NCI-H345 treated with DMSO at 0.1 percent for 48 hours (cell line): Measurements from ENCODE around the gene ATF6.
"Not testable (repeated sequence)": the region's sequence is repeated elsewhere in the genome, so short reads cannot be mapped to it uniquely, and the experiment has no call there.

Experiments
- DNase-seq: peaks from one replicate; lab custom pipeline; 2025; ENCODE audit not compliant: unreplicated experiment; lab: John Stamatoyannopoulos, UW

The ATF6 gene, protein sequence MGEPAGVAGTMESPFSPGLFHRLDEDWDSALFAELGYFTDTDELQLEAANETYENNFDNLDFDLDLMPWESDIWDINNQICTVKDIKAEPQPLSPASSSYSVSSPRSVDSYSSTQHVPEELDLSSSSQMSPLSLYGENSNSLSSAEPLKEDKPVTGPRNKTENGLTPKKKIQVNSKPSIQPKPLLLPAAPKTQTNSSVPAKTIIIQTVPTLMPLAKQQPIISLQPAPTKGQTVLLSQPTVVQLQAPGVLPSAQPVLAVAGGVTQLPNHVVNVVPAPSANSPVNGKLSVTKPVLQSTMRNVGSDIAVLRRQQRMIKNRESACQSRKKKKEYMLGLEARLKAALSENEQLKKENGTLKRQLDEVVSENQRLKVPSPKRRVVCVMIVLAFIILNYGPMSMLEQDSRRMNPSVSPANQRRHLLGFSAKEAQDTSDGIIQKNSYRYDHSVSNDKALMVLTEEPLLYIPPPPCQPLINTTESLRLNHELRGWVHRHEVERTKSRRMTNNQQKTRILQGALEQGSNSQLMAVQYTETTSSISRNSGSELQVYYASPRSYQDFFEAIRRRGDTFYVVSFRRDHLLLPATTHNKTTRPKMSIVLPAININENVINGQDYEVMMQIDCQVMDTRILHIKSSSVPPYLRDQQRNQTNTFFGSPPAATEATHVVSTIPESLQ

DNA sequence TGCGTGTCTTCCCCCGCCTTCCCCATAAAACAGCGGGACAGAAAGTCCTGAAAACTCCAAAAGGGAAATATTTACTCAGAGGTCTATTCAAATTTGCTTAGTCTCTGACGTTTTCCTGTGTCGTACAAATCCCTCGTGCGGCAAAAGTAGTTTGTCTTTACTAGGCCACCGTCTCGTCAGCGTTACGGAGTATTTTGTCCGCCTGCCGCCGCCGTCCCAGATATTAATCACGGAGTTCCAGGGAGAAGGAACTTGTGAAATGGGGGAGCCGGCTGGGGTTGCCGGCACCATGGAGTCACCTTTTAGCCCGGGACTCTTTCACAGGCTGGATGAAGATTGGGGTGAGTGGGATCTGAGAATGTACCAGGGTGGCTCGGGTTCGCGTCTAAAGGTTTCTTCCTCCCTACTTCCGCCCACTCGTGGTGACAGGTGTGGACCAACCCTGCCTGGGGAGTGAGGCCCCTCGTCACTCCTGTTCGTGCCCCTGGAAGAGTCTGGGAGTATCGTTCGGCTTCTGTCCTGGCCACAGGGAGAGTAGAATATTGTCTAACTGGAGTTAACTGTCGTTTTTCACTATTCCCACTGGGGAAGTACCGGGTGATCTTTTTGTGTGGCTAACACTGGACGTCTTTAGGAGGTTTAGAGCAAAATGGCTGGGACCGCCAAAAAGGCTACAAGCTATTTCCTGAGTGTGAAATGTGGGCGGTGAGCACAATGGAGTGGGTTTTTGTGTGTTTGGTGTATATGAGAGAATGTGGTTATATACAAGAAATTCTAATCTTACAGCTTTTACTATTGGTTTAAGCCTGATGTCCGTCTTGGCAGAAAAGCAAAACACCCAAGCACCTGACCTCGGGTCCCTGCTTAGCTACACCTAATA, at the start of gene ATF6:
Gene ATF6, plus strand, starts transcription at position 219 of the 880 bp plus-strand sequence. Its CDS starts 41 bp downstream, at position 260.
- DNase-seq = peak; percentile 80

DNA sequence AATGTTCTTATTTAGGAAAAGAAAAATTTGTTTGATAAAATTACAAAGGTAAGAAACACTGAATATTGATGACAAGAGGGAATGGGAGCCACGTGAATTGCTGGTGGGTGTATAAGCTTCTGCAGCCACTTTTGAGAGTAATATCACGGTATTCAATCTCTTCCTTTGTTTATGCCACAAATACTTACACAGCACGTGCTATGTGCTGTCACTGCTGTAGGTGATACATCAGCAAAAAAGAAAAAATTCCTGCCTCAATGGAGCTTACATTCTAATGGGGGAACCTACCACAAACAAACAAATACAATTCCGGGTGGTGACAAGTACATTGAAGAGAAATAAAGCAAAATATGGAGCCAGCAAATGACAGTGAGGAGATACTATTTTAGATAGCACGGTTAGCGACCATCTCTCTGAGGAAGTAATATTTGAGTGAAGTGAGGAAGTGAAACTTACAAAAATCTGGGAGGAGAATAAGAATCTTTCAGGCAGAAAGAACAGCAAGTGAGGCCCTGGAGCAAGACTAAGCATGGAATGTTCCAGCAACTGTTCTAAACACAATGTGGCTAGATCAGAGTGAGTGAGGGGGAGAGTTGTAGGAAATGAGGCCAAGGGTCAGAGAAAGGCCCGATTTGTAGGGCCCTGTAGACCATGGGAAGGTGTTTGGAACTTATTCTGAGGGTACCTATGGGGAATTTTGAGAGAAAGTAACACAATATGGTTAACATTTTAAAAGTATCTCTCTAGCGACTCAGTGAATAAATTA, 47.4 kb upstream of the ATF6 start:
- DNase-seq = no peak

GRCh38 chr1:161719325-161719611, 46.9 kb upstream of the ATF6 start:
- DNase-seq = no peak

DNA sequence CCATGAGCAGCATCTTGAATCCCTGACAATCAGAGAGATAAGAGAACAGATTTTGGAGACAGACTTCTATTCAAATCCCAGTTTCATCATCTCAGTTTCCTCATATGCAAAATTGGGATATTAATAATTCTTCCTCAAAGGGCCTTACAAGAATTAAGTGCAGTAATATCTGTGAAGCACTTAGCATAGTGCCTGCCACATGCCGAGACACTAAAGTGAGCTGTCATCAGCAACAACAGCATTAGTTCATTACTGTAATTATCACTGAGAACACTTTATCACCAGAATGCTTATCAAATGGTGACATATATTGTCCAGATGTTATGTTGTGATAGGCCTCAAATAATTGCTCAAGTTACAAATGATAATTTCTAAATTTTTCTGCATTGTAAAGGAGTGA, 45.7 kb upstream of the ATF6 start:
- DNase-seq = no peak

GRCh38 chr1:161720956-161721737, 45.0 kb upstream of the ATF6 start, which contains the start of gene FCRLB:
Gene FCRLB, plus strand, starts transcription at chr1:161721544. Its CDS starts 1,129 bp downstream, at chr1:161722673.
- DNase-seq = no peak

GRCh38 chr1:161721738-161722343, 44.3 kb upstream of the ATF6 start:
- DNase-seq = no peak

DNA sequence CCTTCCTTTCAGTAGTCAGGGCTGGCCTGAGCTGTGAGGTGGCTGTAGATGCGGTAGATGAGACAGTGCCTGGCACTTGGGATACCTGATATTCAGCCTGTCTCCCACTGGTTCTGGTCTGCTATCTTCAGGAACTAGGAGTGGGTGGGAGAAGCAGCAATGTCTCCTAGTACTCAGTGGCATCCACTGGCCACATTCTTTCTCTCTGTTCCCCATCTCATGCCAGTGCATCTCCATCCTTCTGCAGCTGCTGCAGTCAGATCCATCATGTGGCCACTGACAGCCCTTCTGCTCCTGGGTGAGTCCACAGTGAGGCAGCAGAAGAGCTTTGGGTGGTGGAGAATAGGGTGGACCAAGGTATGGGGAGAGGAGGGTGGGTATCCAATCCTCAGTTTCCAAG, 43.7 kb upstream of the ATF6 start:
- no peak for DNase-seq

GRCh38 chr1:161723459-161724141, 42.5 kb upstream of the ATF6 start:
- DNase-seq = no peak

GRCh38 chr1:161725258-161725907, 40.7 kb upstream of the ATF6 start:
- DNase-seq = not testable (repeated sequence)

GRCh38 chr1:161725908-161726472, 40.1 kb upstream of the ATF6 start:
- DNase-seq = no peak

- DNase-seq = no peak
Observed at GRCh38 chr1:161726473-161727255, 39.5 kb upstream of the ATF6 start.

- no peak for DNase-seq
Observed at GRCh38 chr1:161727256-161727924, 38.7 kb upstream of the ATF6 start.

- no peak for DNase-seq
Observed at GRCh38 chr1:161728376-161729226, 37.5 kb upstream of the ATF6 start.

- no peak for DNase-seq
Observed at GRCh38 chr1:161730050-161730564, 36.0 kb upstream of the ATF6 start.

DNA sequence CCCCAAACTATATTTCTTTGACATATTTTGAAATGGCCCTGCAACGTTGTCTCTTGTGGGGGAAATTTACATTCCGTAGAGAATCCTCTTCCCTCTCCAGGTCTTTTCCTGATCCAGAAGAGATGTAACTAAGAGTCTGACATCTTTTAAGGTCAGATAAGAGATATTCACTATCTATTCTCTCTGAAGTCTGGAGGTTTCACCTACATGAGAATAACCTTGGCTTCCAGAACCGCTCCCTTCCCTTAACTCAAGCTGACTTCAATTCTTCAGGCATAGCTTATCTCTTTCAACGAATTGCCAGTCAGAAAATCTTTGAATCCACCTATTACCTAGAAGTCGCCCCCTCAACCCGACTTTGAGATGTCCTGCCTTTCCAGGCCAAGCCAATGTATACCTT, 34.9 kb upstream of the ATF6 start:
- no peak for DNase-seq
